SJCRH30 (cell line): ENCODE measurements around the gene DNASE1L3. TPM values are rescaled to one million over a fixed set of nuclear protein-coding genes. Genes with fewer than 3 reads are reported as not detected.

Experiments
- DNase-seq, 2 experiments: peaks; one replicate each; pipeline ENCODE4 v3.0.0-alpha.2; 2015 to 2020
- H3K27ac ChIP-seq: fragments of 250-450 bp; sonication (Bioruptor Pico); 2 replicates; pipeline ENCODE4 v1.5.1; 2020; ENCODE audit warnings: mild to moderate bottlenecking, moderate library complexity
- H3K27me3 ChIP-seq: fragments of 250-450 bp; sonication (Bioruptor Pico); 2 replicates; pipeline ENCODE4 v1.5.1; 2020; ENCODE audit warnings: mild to moderate bottlenecking, moderate library complexity
- H3K36me3 ChIP-seq: fragments of 250-450 bp; sonication (Bioruptor Pico); 2 replicates; pipeline ENCODE4 v1.5.1; 2020; ENCODE audit warnings: mild to moderate bottlenecking, moderate library complexity
- H3K4me1 ChIP-seq: fragments of 250-450 bp; sonication (Bioruptor Pico); 2 replicates; pipeline ENCODE4 v1.5.1; 2020; ENCODE audit warnings: mild to moderate bottlenecking, moderate library complexity
- H3K4me3 ChIP-seq: fragments of 250-450 bp; sonication (Bioruptor Pico); 2 replicates; pipeline ENCODE4 v1.5.1; 2020; ENCODE audit warnings: mild to moderate bottlenecking, moderate library complexity
- H3K9me3 ChIP-seq: fragments of 250-450 bp; sonication (Bioruptor Pico); replicated peaks from 2 replicates; pipeline ENCODE4 v1.5.1; 2020; ENCODE audit warnings: mild to moderate bottlenecking, moderate library complexity
- total RNA-seq: library from RNA; depleted of rRNA; stranded (reverse); fragments of >200 nt; shearing (Covaris generic); gene quantifications from 2 replicates; pipeline ENCODE4 v1.2.3, GENCODE V29; 2014; rRNA removed

DNASE1L3 gene
- total RNA-seq, 1 experiment from 2014 or later, result not detected

DNA sequence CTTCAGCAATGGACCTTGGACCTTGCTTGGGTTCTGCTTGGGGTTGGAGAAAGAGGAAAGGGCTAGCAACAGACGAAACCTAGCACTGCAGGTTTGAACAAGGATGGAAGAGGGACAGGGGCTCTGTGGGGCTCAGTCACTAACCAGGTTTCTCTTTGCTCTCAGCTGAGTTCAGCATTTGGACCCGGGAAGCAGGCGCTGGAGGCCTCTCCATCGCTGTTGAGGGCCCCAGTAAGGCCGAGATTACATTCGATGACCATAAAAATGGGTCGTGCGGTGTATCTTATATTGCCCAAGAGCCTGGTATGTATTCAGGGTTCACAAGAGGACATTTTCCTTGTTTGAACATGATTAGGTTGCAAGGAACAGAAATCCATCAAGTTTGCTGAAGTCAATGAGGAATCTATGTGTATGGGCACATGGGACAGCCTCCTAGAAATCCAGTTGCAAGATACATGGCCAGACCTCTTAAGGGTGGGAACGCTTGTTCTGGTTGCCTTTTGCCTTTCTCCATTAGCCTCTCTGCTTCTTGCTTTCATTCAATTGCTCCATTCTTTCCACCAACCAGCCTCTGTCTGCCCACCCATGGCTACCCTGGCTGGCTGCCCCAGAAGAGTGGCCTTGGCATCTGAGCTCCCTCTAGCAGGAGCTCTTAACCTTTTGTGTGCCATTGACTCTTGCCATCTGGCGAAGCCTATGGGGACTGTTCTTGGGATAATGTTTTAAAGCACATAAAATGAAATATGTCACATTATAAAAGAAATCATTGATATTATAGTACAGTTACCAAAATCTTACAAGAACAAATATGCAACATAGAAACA, 55.9 kb downstream of the DNASE1L3 start:
- DNase-seq, result no peak
- Histone ChIP-seq H3K9me3 (no peaks in the 10 kb centered on the region), H3K36me3 (no peaks in the 10 kb centered on the region), H3K4me3 (no peak overlapping the region), H3K27me3 (no peaks in the 10 kb centered on the region), H3K27ac (no peak overlapping the region), H3K4me1 (no peaks in the 10 kb centered on the region)

DNA sequence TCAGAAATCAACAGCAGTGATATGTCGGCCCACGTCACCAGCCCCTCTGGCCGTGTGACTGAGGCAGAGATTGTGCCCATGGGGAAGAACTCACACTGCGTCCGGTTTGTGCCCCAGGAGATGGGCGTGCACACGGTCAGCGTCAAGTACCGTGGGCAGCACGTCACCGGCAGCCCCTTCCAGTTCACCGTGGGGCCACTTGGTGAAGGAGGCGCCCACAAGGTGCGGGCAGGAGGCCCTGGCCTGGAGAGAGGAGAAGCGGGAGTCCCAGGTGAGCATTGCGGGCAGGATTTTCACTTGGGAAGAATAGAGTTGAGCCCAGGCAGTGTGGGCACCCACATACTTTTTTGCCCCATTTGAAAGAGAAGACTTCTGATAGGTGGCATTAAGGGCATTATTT, 57.4 kb downstream of the DNASE1L3 start:
- Histone ChIP-seq H3K27ac (no peak overlapping the region), H3K4me3 (no peak overlapping the region), H3K27me3 (no peaks in the 10 kb centered on the region), H3K9me3 (no peaks in the 10 kb centered on the region), H3K36me3 (no peaks in the 10 kb centered on the region), H3K4me1 (no peaks in the 10 kb centered on the region)
- no peak for DNase-seq

DNA sequence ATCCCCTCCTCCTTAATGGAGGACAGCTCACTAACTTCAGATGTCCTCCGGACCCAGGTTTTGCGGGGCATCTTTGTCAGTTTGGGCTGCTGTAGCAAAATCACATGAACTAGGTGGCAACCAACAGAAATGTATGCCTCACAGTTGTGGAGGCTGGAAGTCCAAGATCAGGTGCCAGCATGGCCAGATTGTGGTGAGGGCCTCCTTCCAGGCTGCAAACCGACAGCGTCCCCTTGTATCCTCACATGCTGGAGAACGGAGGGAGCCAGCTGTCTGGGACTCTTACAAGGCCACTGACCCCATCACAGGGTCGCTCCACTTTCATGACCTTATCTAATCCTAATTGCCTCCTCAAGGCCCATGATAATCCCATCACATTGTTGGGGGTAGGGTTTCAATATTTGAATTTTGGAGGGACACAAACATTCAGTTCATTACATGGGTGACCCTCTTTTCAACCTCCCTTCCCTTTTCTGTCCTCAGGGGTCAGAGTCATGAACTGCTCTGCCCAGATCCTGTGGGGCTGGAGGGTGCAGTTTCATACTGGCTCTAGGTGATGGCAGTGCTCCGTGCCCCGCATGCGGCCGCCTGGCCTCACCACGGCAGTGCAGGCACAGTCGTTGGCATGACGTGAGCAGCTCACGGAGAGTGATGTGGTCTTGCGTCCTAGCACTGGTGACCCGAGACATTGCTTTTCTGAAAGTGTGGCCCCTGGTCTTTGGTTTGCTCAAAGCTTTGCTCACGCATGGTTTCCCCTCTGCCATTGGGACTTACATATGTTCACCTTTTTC, 58.4 kb downstream of the DNASE1L3 start:
- no peak overlapping the region for H3K27ac ChIP-seq

GRCh38 chr3:58151637-58152036, 59.1 kb downstream of the DNASE1L3 start:
- H3K4me3 ChIP-seq, result no peak overlapping the region
- no peak overlapping the region for H3K27ac ChIP-seq
- H3K9me3 ChIP-seq, result no peaks in the 10 kb centered on the region
- DNase-seq, result no peak
- no peaks in the 10 kb centered on the region for H3K36me3 ChIP-seq
- H3K27me3 ChIP-seq, result no peaks in the 10 kb centered on the region
- no peaks in the 10 kb centered on the region for H3K4me1 ChIP-seq

More for the DNA sequence above, 58.4 kb downstream of the DNASE1L3 start:
- no peak overlapping the region for H3K4me3 ChIP-seq
- H3K4me1 ChIP-seq, result no peaks in the 10 kb centered on the region
- no peaks in the 10 kb centered on the region for H3K36me3 ChIP-seq
- H3K27me3 ChIP-seq, result no peaks in the 10 kb centered on the region
- H3K9me3 ChIP-seq, result no peaks in the 10 kb centered on the region
- DNase-seq, result no peak

- H3K4me3 ChIP-seq, result no peak overlapping the region
- no peak overlapping the region for H3K27ac ChIP-seq
- no peak for DNase-seq
- H3K4me1 ChIP-seq, result no peaks in the 10 kb centered on the region
- H3K27me3 ChIP-seq, result no peaks in the 10 kb centered on the region
- no peaks in the 10 kb centered on the region for H3K36me3 ChIP-seq
- H3K9me3 ChIP-seq, result no peaks in the 10 kb centered on the region
These were observed 60.0 kb downstream of the DNASE1L3 start for GRCh38 chr3:58150810-58151199.

DNA sequence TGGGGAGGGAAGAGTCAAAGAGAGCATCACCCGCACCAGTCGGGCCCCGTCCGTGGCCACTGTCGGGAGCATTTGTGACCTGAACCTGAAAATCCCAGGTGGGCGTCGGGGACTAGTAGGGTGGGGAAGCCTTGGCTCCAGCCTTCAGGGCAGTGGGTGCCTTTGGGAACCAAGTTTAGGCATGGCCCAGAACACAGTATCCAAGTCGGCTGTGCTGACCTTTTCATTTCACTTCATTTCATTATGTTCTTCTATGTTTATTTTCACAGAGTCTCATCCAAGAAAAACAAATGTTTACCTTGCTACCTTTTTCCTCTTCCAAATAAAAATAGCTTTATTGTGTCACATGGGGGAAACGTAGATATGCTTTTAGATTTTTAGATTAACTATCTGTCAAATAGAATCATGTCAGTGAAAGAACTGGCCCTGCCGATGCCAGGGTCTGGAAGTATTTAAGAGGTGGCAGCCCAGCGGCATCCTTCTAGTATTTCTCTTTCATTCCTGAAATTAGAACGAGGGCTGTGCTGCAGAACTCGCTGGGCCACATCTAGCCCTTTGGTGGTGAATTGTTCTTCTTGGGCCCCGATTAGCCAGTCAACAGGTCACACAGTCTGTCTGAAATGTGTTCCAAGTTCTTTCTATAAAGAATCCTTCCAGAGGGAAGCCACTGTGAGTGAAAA, 60.5 kb downstream of the DNASE1L3 start:
- Histone ChIP-seq H3K36me3 (no peaks in the 10 kb centered on the region), H3K4me3 (no peak overlapping the region), H3K27ac (no peak overlapping the region), H3K27me3 (no peaks in the 10 kb centered on the region), H3K9me3 (no peaks in the 10 kb centered on the region), H3K4me1 (no peaks in the 10 kb centered on the region)
- DNase-seq, result no peak

DNA sequence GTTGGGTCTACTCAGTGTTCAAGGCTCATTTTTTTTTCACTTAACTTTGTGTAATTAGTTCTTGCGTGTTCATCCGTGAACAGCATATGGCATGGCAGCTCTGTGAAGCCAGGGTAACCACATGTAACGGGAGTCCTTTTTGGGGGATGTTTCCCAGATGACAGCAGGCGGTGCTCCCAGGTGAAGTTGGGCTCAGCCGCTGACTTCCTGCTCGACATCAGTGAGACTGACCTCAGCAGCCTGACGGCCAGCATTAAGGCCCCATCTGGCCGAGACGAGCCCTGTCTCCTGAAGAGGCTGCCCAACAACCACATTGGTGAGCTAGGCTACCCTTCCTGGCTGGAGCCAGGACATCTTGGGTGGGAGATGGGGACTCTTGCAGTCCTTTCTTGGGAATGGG, 62.7 kb downstream of the DNASE1L3 start:
- no peaks in the 10 kb centered on the region for H3K4me1 ChIP-seq
- no peaks in the 10 kb centered on the region for H3K27me3 ChIP-seq
- no peaks in the 10 kb centered on the region for H3K36me3 ChIP-seq
- H3K9me3 ChIP-seq, result no peaks in the 10 kb centered on the region
- H3K4me3 ChIP-seq, result no peak overlapping the region
- no peak overlapping the region for H3K27ac ChIP-seq
- DNase-seq, result no peak

DNA sequence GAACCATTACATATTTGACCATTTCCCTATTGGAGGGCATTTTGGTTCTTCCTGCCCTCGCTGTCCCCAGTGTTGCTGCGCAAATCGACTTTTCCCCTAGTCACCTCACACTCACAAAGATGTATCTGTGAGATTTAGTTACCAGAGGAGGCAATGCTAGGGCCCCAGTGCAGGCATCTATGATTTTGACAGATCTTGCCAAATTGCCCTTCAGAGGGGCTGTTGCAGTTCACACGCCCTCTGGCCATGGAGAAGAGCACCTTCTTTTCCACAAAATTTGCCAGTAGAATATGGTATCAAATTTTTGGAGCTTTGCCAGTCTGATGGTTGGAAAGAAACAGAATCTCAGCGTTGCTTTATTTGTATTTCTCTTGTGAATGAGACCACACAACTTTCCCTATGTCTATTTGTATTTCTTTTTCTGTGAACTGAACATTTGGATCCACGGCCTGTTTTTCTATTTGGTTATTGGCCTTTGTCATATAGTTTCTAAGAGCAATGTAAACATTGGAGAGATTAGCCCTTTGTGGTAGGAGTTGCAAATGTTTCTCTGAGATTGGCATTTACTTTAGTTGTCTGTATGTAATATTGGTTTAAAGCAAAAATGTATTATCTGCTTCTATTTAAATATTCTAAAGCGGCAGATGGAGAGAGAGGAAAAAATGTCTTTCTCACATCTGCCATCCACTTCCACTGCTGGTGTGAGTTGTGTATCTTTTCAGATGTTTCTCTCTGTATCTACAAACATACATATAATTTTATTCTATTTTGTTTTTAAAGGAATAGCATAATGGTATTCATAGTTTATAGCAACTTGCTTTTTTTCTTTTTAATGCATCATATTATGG, 66.1 kb downstream of the DNASE1L3 start:
- Histone ChIP-seq H3K36me3 (no peaks in the 10 kb centered on the region), H3K27me3 (no peaks in the 10 kb centered on the region), H3K27ac (no peak overlapping the region), H3K9me3 (no peaks in the 10 kb centered on the region), H3K4me3 (no peak overlapping the region), H3K4me1 (no peaks in the 10 kb centered on the region)
- peak in 1 of 2 experiments; percentile 31 for DNase-seq

DNA sequence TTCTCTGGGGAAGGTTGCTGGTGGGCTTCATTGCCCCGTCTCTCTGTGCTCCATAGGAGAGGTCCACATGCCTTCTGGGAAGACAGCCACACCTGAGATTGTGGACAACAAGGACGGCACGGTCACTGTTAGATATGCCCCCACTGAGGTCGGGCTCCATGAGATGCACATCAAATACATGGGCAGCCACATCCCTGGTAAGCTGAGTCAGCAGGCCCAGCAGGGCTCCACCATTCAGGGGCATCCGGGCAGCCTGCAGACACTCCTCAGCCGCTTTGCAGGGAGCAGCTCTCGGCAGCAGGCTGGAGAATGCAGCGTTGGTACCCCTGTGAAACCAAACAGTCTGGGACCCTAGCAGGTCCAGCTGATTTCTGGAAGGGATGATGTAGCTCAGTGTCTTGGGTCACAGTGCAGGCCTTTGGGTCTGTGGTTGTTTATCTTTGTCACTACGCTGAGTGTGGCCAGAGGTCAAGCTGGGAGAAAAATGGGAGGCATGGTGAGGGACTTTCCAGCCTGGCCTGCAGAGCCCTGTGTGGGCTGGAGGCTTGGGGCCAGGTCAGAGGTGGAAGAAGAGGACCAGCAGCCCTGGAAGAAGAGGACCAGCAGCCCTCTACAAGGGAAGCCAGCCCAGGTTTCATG, 67.2 kb downstream of the DNASE1L3 start:
- Histone ChIP-seq H3K4me1 (no peaks in the 10 kb centered on the region), H3K27me3 (no peaks in the 10 kb centered on the region), H3K4me3 (no peak overlapping the region), H3K27ac (no peak overlapping the region), H3K9me3 (no peaks in the 10 kb centered on the region), H3K36me3 (no peaks in the 10 kb centered on the region)
- no peak for DNase-seq

Other genes with a start within 250 kb of the DNASE1L3 start
- 22.5 and 24.1 TPM in 2 replicates for gene FLNB, start 202.6 kb downstream of the DNASE1L3 start, total RNA-seq
- 4.3 and 4.6 TPM in 2 replicates for gene ABHD6, start 26.8 kb upstream of the DNASE1L3 start, total RNA-seq
- gene RPP14, start 95.3 kb upstream of the DNASE1L3 start, total RNA-seq, result 15.1 and 15.2 TPM in 2 replicates
- gene HTD2, start 95.5 kb upstream of the DNASE1L3 start, total RNA-seq, result 8.8 TPM in 2 replicates
- 11.9 and 12.9 TPM in 2 replicates for gene PXK, start 121.9 kb upstream of the DNASE1L3 start, total RNA-seq
- 60.4 and 63.7 TPM in 2 replicates for gene PDHB, start 222.9 kb upstream of the DNASE1L3 start, total RNA-seq